HUES6 (cell line): ENCODE results near the gene PKP2.
"Not testable (repeated sequence)": the region's sequence is repeated elsewhere in the genome, so short reads cannot be mapped to it uniquely, and the experiment has no call there.

Experiments
- H3K27ac ChIP-seq: 2 replicates; pipeline ENCODE4 v1.7.0; 2013; ENCODE audit warnings: low read depth, mild to moderate bottlenecking, low read length, inconsistent platforms
- H3K27me3 ChIP-seq: 2 replicates; pipeline ENCODE4 v1.6.1; 2013; ENCODE audit warnings: low read length; ENCODE audit not compliant: control insufficient read depth, insufficient read depth
- H3K36me3 ChIP-seq: 2 replicates; pipeline ENCODE4 v1.6.1; 2013; ENCODE audit warnings: low read length; ENCODE audit not compliant: control insufficient read depth, insufficient read depth
- H3K4me1 ChIP-seq: 2 replicates; pipeline ENCODE4 v1.6.1; 2013; ENCODE audit warnings: low read length; ENCODE audit not compliant: control insufficient read depth, insufficient read depth
- H3K4me3 ChIP-seq: 2 replicates; pipeline ENCODE4 v1.5.1; 2013; ENCODE audit warnings: low read depth, low read length
- H3K9ac ChIP-seq: one replicate; pipeline ENCODE4 v1.6.1; 2013; ENCODE audit warnings: mild to moderate bottlenecking, low read length
- H3K9me3 ChIP-seq: 2 replicates; pipeline ENCODE4 v1.6.1; 2013; ENCODE audit warnings: low read depth, low read length; ENCODE audit not compliant: control insufficient read depth, insufficient read depth

PKP2 gene

DNA sequence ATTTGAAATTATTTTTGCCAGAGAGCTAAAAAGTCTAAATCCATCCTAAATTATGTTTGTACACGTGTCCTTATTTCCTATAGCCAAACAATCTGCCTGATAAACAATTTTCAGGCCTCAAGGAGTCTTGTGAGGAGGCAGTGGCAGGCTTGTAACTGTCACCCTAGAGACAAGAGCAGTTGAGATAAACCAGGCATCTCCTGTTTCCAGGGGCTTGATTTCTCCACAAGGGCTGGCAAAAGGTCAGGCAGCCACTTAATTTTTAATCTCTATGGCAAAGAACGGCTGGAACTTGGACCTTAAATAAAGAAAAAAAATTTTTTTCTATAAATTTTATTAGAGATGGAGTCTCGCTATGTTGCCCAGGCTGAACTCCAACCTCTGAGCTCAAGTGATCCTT is 15.5 kb downstream of the PKP2 start:
- Histone ChIP-seq H3K27ac (peak overlapping the region; percentile 12; the same call in 1 of the 2 replicates), H3K9ac (no peak overlapping the region), H3K27me3 (no peaks in the 10 kb centered on the region), H3K4me3 (no peak overlapping the region), H3K4me1 (peaks cover 21% of the 10 kb centered on the region), H3K36me3 (peaks cover 20% of the 10 kb centered on the region), H3K9me3 (no peaks in the 10 kb centered on the region)

- H3K27ac ChIP-seq, H3K9ac ChIP-seq, H3K4me1 ChIP-seq, H3K9me3 ChIP-seq, H3K27me3 ChIP-seq, H3K4me3 ChIP-seq: not testable (repeated sequence)
- H3K36me3 ChIP-seq: peaks cover 25% of the 10 kb centered on the region
Observed at GRCh38 chr12:32879066-32879465, 17.5 kb downstream of the PKP2 start.

GRCh38 chr12:32877601-32878459 is 18.7 kb downstream of the PKP2 start:
- no peak overlapping the region for H3K4me3 ChIP-seq
- H3K9ac ChIP-seq: no peak overlapping the region
- no peak overlapping the region for H3K27ac ChIP-seq
- H3K4me1 ChIP-seq: no peaks in the 10 kb centered on the region; the same call in 1 of the 2 replicates
- peaks cover 25% of the 10 kb centered on the region for H3K36me3 ChIP-seq
- H3K27me3 ChIP-seq: no peaks in the 10 kb centered on the region
- no peaks in the 10 kb centered on the region for H3K9me3 ChIP-seq

DNA sequence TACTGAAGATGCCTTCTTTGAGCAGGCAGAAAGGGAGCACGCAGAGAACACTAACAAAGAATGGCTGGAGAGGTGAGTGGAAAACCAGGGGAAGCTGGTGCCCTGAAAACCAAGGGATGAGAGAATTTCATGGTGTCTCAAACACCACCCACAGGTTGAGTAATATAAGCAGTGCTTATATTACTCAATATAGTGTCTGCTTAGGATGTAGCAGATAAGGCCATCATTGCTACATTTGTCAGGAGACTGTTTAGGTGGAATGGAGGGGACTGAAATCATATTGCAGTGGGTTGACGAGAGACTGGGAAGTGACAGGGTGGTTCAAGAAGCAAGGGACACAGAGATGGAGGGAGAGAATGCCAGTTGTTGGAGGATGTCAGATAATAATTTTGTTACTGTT is 20.6 kb downstream of the PKP2 start:
- H3K27ac ChIP-seq: no peak overlapping the region
- H3K27me3 ChIP-seq: no peaks in the 10 kb centered on the region
- H3K9me3 ChIP-seq: no peaks in the 10 kb centered on the region
- H3K4me1 ChIP-seq: no peaks in the 10 kb centered on the region; the same call in 1 of the 2 replicates
- H3K9ac ChIP-seq: no peak overlapping the region
- peaks cover 25% of the 10 kb centered on the region for H3K36me3 ChIP-seq
- H3K4me3 ChIP-seq: no peak overlapping the region

- Histone ChIP-seq H3K4me3 (no peak overlapping the region), H3K9me3 (no peaks in the 10 kb centered on the region), H3K27me3 (no peaks in the 10 kb centered on the region), H3K36me3 (peaks cover 25% of the 10 kb centered on the region), H3K27ac (no peak overlapping the region), H3K4me1 (no peaks in the 10 kb centered on the region), H3K9ac (no peak overlapping the region)
Observed at GRCh38 chr12:32874975-32875374, 21.6 kb downstream of the PKP2 start.

DNA sequence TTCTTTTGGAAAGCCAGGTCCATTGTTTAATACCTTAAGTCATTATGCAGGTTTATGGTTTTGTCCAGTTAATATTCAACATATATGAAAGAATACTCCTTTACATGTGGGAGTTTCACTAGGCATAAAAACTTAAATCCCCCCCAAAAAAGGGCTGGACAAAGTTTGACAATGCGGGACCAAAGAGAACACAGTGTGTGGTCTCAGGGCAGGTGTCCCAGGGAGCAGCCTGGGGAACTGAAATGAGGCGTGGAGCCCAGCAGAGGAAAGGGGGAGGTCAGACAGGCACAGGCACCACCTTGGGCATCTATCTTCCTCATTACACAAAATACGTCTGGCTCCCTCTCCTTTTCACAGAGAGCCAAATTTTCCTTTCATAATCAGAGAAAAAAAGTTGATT is 22.5 kb downstream of the PKP2 start:
- H3K27me3 ChIP-seq: no peaks in the 10 kb centered on the region
- no peaks in the 10 kb centered on the region for H3K4me1 ChIP-seq
- no peak overlapping the region for H3K9ac ChIP-seq
- H3K9me3 ChIP-seq: no peaks in the 10 kb centered on the region
- peaks cover 26% of the 10 kb centered on the region for H3K36me3 ChIP-seq
- no peak overlapping the region for H3K4me3 ChIP-seq
- no peak overlapping the region for H3K27ac ChIP-seq

DNA sequence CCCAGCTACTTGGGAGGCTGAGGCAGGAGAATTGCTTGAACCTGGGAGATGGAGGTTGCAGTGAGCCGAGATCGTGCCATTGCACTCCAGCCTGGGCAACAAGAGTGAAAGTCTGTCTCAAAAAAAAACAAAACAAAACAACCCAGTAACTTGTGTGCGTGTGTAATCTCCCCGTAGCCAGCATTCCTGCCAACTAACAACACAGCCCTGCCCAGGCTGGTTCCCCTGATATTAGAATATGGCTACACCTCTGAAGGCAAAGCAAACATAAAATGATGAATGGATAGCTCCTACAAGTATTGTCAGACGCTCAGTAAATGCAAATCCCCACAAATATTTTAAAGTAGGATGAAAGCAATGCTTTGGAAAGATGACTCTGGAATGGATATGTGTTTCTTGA is 24.2 kb downstream of the PKP2 start:
- not testable (repeated sequence) for H3K4me3 ChIP-seq, H3K27me3 ChIP-seq, H3K9me3 ChIP-seq, H3K4me1 ChIP-seq, H3K9ac ChIP-seq, H3K27ac ChIP-seq
- H3K36me3 ChIP-seq: peaks cover 31% of the 10 kb centered on the region

GRCh38 chr12:32870716-32871115 is 25.9 kb downstream of the PKP2 start:
- H3K27ac ChIP-seq: no peak overlapping the region
- H3K4me3 ChIP-seq: no peak overlapping the region
- no peaks in the 10 kb centered on the region for H3K27me3 ChIP-seq
- H3K9me3 ChIP-seq: no peaks in the 10 kb centered on the region
- H3K36me3 ChIP-seq: peaks cover 22% of the 10 kb centered on the region
- H3K9ac ChIP-seq: no peak overlapping the region
- H3K4me1 ChIP-seq: no peaks in the 10 kb centered on the region

- H3K9me3 ChIP-seq: no peaks in the 10 kb centered on the region
- no peaks in the 10 kb centered on the region for H3K4me1 ChIP-seq
- no peaks in the 10 kb centered on the region for H3K27me3 ChIP-seq
- no peak overlapping the region for H3K4me3 ChIP-seq
- no peak overlapping the region for H3K9ac ChIP-seq
- H3K36me3 ChIP-seq: peaks cover 24% of the 10 kb centered on the region
- H3K27ac ChIP-seq: no peak overlapping the region
Observed at GRCh38 chr12:32868885-32869284, 27.7 kb downstream of the PKP2 start.

DNA sequence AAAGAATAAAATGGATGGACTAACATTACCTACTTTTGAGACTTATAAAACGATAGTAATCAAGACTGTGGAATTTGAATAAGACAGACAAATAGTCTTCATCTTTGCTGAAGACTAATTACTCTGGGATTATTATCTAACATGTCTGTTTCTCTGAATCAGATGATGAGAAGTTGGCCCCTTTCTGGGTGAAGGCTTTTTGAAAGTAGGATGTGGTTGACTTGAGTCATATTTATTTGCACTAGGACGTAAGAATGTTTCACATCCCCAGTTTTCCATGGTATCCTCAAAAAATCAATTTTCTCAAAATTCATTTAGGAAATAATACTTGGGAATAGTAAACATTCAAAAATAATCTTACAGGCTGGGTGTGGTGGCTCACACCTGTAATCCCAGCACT is 31.8 kb downstream of the PKP2 start:
- Histone ChIP-seq H3K4me1 (no peaks in the 10 kb centered on the region), H3K27ac (no peak overlapping the region), H3K4me3 (no peak overlapping the region), H3K9me3 (no peaks in the 10 kb centered on the region), H3K36me3 (peaks cover 24% of the 10 kb centered on the region), H3K9ac (no peak overlapping the region), H3K27me3 (no peaks in the 10 kb centered on the region)

DNA sequence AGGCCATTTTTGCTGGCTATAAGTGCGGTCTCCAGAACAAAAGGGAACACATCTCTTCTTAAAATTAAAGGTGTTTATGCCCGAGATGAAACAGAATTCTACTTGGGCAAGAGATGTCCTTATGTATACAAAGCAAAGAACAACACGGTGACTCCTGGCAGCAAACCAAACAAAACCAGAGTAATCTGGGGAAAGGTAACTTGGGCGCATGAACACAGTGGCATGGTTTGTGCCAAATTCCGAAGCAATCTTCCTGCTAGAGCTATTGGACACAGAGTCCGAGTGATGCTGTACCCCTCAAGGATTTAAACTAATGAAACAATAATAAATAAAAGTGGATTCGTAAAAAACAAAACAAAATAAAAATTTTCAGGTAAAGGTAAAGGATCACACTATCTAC is 33.4 kb downstream of the PKP2 start:
- Histone ChIP-seq H3K4me1 (no peaks in the 10 kb centered on the region), H3K27me3 (no peaks in the 10 kb centered on the region), H3K9me3 (no peaks in the 10 kb centered on the region), H3K9ac (no peak overlapping the region), H3K4me3 (no peak overlapping the region), H3K36me3 (peaks cover 17% of the 10 kb centered on the region), H3K27ac (no peak overlapping the region)
